DND-41 (cell line): ENCODE data around the gene SYNDIG1.
"Not testable (repeated sequence)": the region's sequence is repeated elsewhere in the genome, so short reads cannot be mapped to it uniquely, and the experiment has no call there.

Source experiments
- EZH2 ChIP-seq: IDR thresholded peaks from 3 replicates; pipeline ENCODE4 v1.6.1; 2012; ENCODE audit warnings: borderline replicate concordance, low read depth, mild to moderate bottlenecking, moderate library complexity, low read length, inconsistent platforms; ENCODE audit not compliant: severe bottlenecking
- TF ChIP-seq, protein P1 (sequence below): IDR thresholded peaks from 2 replicates; pipeline ENCODE4 v1.5.1; 2012; ENCODE audit warnings: borderline replicate concordance, low read length, moderate library complexity, mild to moderate bottlenecking; ENCODE audit not compliant: poor library complexity, severe bottlenecking; ENCODE audit errors: extremely low read depth

DNA sequence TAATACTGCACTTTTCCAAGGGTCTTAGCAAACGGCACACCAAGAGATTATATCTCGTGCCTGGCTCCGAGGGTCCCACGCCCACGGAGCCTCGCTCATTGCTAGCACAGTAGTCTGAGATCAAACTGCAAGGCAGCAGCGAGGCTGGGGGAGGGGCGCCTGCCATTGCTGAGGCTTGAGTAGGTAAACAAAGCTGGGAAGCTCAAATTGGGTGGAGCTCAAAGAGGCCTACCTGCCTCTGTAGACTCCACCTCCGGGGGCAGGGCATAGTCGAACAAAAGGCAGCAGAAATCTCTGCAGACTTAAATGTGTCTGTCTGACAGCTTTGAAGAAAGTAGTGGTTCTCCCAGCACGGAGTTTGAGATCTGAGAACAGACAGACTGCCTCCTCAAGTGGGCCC lies 43.0 kb downstream of the SYNDIG1 start:
- TF ChIP-seq, protein P1, sequence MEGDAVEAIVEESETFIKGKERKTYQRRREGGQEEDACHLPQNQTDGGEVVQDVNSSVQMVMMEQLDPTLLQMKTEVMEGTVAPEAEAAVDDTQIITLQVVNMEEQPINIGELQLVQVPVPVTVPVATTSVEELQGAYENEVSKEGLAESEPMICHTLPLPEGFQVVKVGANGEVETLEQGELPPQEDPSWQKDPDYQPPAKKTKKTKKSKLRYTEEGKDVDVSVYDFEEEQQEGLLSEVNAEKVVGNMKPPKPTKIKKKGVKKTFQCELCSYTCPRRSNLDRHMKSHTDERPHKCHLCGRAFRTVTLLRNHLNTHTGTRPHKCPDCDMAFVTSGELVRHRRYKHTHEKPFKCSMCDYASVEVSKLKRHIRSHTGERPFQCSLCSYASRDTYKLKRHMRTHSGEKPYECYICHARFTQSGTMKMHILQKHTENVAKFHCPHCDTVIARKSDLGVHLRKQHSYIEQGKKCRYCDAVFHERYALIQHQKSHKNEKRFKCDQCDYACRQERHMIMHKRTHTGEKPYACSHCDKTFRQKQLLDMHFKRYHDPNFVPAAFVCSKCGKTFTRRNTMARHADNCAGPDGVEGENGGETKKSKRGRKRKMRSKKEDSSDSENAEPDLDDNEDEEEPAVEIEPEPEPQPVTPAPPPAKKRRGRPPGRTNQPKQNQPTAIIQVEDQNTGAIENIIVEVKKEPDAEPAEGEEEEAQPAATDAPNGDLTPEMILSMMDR = not testable (repeated sequence)
- TF ChIP-seq EZH2 = not testable (repeated sequence)
